H1 (cell line): ENCODE measurements around the gene MPRIP. TPM values are rescaled to one million over a fixed set of nuclear protein-coding genes. Genes with fewer than 3 reads are reported as not detected.

Experiments used
- CTCF ChIA-PET: fragments of 300-600 bp; sonication (Branson Sonifier 250); formaldehyde crosslinking; loops from one replicate; lab custom pipeline; 2021; ENCODE audit not compliant: partially characterized antibody; lab: Charles Lee
- POLR2A ChIA-PET: fragments of 300-600 bp; sonication (Branson Sonifier 250); formaldehyde crosslinking; loops from one replicate; lab custom pipeline; 2021; ENCODE audit warnings: inconsistent platforms; ENCODE audit not compliant: partially characterized antibody; lab: Charles Lee
- DNase-seq, 2 experiments: peaks; one replicate each; pipeline versions ENCODE4 v3.0.0 to v3.0.0-alpha.2; 2010 to 2022; ENCODE audit warnings: low spot score in 2 of 2, low read depth in 1 of 2, mixed read lengths in 1 of 2
- FAIRE-seq: peaks from 2 replicates; lab custom pipeline; 2011; peaks lifted over from hg19 to GRCh38; lab: Jason Lieb, UNC
- H2AFZ ChIP-seq: 2 replicates; pipeline ENCODE4 v1.8.1; 2012; ENCODE audit warnings: low read length, inconsistent platforms
- H2AK5ac ChIP-seq: 2 replicates; pipeline ENCODE4 v1.6.1; 2013; ENCODE audit warnings: low read depth, low read length
- H2BK120ac ChIP-seq: replicated peaks from 2 replicates; pipeline ENCODE3; 2013; ENCODE audit warnings: low read depth, low read length, inconsistent platforms
- H2BK12ac ChIP-seq: 2 replicates; pipeline ENCODE4 v1.6.1; 2013; ENCODE audit warnings: low read depth, low read length
- H2BK15ac ChIP-seq: 2 replicates; pipeline ENCODE4 v1.6.1; 2013; ENCODE audit warnings: low read length
- H2BK20ac ChIP-seq: 2 replicates; pipeline ENCODE4 v1.6.1; 2013; ENCODE audit warnings: low read length
- H2BK5ac ChIP-seq: 2 replicates; pipeline ENCODE4 v1.6.1; 2013; ENCODE audit warnings: low read depth, low read length
- H3K14ac ChIP-seq: 2 replicates; pipeline ENCODE4 v1.6.1; 2013; ENCODE audit warnings: inconsistent platforms; ENCODE audit not compliant: insufficient read length
- H3K18ac ChIP-seq: 2 replicates; pipeline ENCODE4 v1.6.1; 2013; ENCODE audit warnings: low read length; ENCODE audit errors: extremely low read depth
- H3K23ac ChIP-seq: 2 replicates; pipeline ENCODE4 v1.6.1; 2013; ENCODE audit warnings: inconsistent platforms; ENCODE audit not compliant: insufficient read length
- H3K23me2 ChIP-seq: 2 replicates; pipeline ENCODE4 v1.6.1; 2013; ENCODE audit warnings: low read depth, low read length
- H3K27ac ChIP-seq: 2 replicates; pipeline ENCODE4 v1.6.1; 2011; ENCODE audit warnings: low read depth, low read length, inconsistent platforms
- H3K27me3 ChIP-seq, 4 experiments: replicated peaks in 1 of 4; 1 replicate in 1 of 4; 2 replicates in 3 of 4; pipeline versions ENCODE4 v1.6.1 to v1.8.1; 2011 to 2013; ENCODE audit warnings: low read length in 3 of 4, mild to moderate bottlenecking in 3 of 4, inconsistent platforms in 2 of 4, mixed read lengths in 2 of 4, moderate library complexity in 1 of 4; ENCODE audit not compliant: control insufficient read depth in 3 of 4, insufficient read depth in 3 of 4; ENCODE audit errors: extremely low read depth in 1 of 4
- H3K36me3 ChIP-seq, 4 experiments: 2 replicates each; pipeline versions ENCODE4 v1.6.1 to v1.8.1; 2011 to 2013; ENCODE audit warnings: mild to moderate bottlenecking in 4 of 4, low read length in 3 of 4, moderate library complexity in 2 of 4, control low read depth in 1 of 4, inconsistent platforms in 1 of 4; ENCODE audit not compliant: insufficient read depth in 4 of 4, control insufficient read depth in 2 of 4
- H3K4ac ChIP-seq: replicated peaks from 2 replicates; pipeline ENCODE3; 2013; ENCODE audit warnings: low read length, low read depth, mixed read lengths, inconsistent platforms; ENCODE audit not compliant: insufficient read length
- H3K4me1 ChIP-seq, 4 experiments: replicated peaks in 1 of 4; 1 replicate in 1 of 4; 2 replicates in 3 of 4; pipeline versions ENCODE4 v1.6.1 to v1.8.1; 2011 to 2013; ENCODE audit warnings: low read length in 3 of 4, inconsistent platforms in 2 of 4, mixed read lengths in 1 of 4; ENCODE audit not compliant: insufficient read depth in 4 of 4, control insufficient read depth in 3 of 4
- H3K4me2 ChIP-seq, 2 experiments: 2 replicates each; pipeline versions ENCODE4 v1.6.1 to v1.8.1; 2011 to 2013; ENCODE audit warnings: low read depth in 2 of 2, low read length in 2 of 2, control low read depth in 1 of 2, inconsistent platforms in 1 of 2, mild to moderate bottlenecking in 1 of 2; ENCODE audit not compliant: insufficient read depth in 1 of 2
- H3K4me3 ChIP-seq, 4 experiments: fragments of 200-600, 300-600 bp in 1 of 4; sonication (generic), shearing (Covaris generic), sonication (Bioruptor Twin) in 1 of 4; 2 replicates each; pipeline versions ENCODE4 v1.5.1 to v1.8.1; 2011 to 2016; ENCODE audit warnings: low read length in 4 of 4, low read depth in 3 of 4, control low read depth in 2 of 4, inconsistent platforms in 2 of 4, mild to moderate bottlenecking in 2 of 4, mixed read lengths in 1 of 4, moderate library complexity in 1 of 4; ENCODE audit not compliant: insufficient read depth in 2 of 4; ENCODE audit errors: extremely low read depth in 1 of 4
- H3K56ac ChIP-seq: replicated peaks from 2 replicates; pipeline ENCODE3; 2013; ENCODE audit warnings: low read depth, mild to moderate bottlenecking, mixed read lengths, low read length, inconsistent platforms; ENCODE audit not compliant: insufficient read length
- H3K79me1 ChIP-seq: 2 replicates; pipeline ENCODE4 v1.6.1; 2013; ENCODE audit warnings: low read depth, low read length, control low read depth
- H3K79me2 ChIP-seq, 2 experiments: 2 replicates each; pipeline versions ENCODE4 v1.6.1 to v1.8.1; 2012 to 2013; ENCODE audit warnings: low read length in 2 of 2, mild to moderate bottlenecking in 2 of 2, inconsistent platforms in 1 of 2; ENCODE audit not compliant: insufficient read depth in 2 of 2, control insufficient read depth in 1 of 2
- H3K9ac ChIP-seq, 4 experiments: replicated peaks in 1 of 4; 1 replicate in 1 of 4; 2 replicates in 3 of 4; pipeline versions ENCODE4 v1.6.1 to v1.8.1; 2011 to 2013; ENCODE audit warnings: low read depth in 3 of 4, low read length in 3 of 4, control low read depth in 2 of 4, mild to moderate bottlenecking in 2 of 4, moderate library complexity in 2 of 4, inconsistent platforms in 1 of 4; ENCODE audit errors: extremely low read depth in 1 of 4
- H3K9me3 ChIP-seq, 2 experiments: 2 replicates each; pipeline versions ENCODE4 v1.6.1 to v1.8.1; 2012 to 2013; ENCODE audit warnings: mild to moderate bottlenecking in 2 of 2, moderate library complexity in 2 of 2, control low read depth in 1 of 2, inconsistent platforms in 1 of 2, low read depth in 1 of 2, low read length in 1 of 2, mixed read lengths in 1 of 2; ENCODE audit not compliant: insufficient read depth in 2 of 2
- H4K20me1 ChIP-seq, 2 experiments: replicated peaks in 1 of 2; 2 replicates each; pipeline versions ENCODE3 to v1.8.1; 2011 to 2013; ENCODE audit warnings: inconsistent platforms in 2 of 2, low read length in 2 of 2, mild to moderate bottlenecking in 1 of 2; ENCODE audit not compliant: insufficient read depth in 2 of 2, control insufficient read depth in 1 of 2
- H4K5ac ChIP-seq: 2 replicates; pipeline ENCODE4 v1.6.1; 2013; ENCODE audit warnings: low read length, low read depth, mixed read lengths, inconsistent platforms; ENCODE audit not compliant: insufficient read length
- H4K8ac ChIP-seq: 2 replicates; pipeline ENCODE4 v1.8.0; 2013; ENCODE audit warnings: mild to moderate bottlenecking, moderate library complexity, low read length, inconsistent platforms; ENCODE audit not compliant: insufficient read depth; ENCODE audit errors: extremely low read depth
- H4K91ac ChIP-seq: replicated peaks from 2 replicates; pipeline ENCODE3; 2013; ENCODE audit warnings: low read length, mixed read lengths, inconsistent platforms; ENCODE audit not compliant: insufficient read length
- ATF2 ChIP-seq: IDR thresholded peaks from 2 replicates; pipeline ENCODE4 v1.6.1; 2012; ENCODE audit warnings: low read length, inconsistent platforms
- ATF3 ChIP-seq: IDR thresholded peaks from 2 replicates; pipeline ENCODE4 v1.6.1; 2011; ENCODE audit warnings: low read depth, mild to moderate bottlenecking, low read length; ENCODE audit not compliant: insufficient read depth
- BCL11A ChIP-seq, 2 experiments: IDR thresholded peaks; one replicate each; pipeline ENCODE4 v1.6.1; 2011; ENCODE audit warnings: low read depth in 2 of 2, low read length in 2 of 2, mild to moderate bottlenecking in 2 of 2
- BRCA1 ChIP-seq: IDR thresholded peaks from 2 replicates; pipeline ENCODE4 v1.6.1; 2012; ENCODE audit warnings: low read depth, low read length, improper control_type of control experiment
- CBX8 ChIP-seq: fragments of 300-800, 300-1000 bp; sonication (generic); IDR thresholded peaks from 2 replicates; pipeline ENCODE4 v1.7.1; 2016; ENCODE audit warnings: low read depth, low read length, borderline replicate concordance
- KDM1A ChIP-seq: fragments of 200-600, 300-600 bp; sonication (generic); IDR thresholded peaks from 2 replicates; pipeline ENCODE4 v1.7.1; 2016; ENCODE audit warnings: mild to moderate bottlenecking, low read length, borderline replicate concordance
- POU5F1 ChIP-seq: IDR thresholded peaks from 2 replicates; pipeline ENCODE4 v1.6.1; 2011; ENCODE audit warnings: low read depth, mild to moderate bottlenecking, low read length, moderate library complexity
- RBBP5 ChIP-seq: IDR thresholded peaks from 2 replicates; pipeline ENCODE4 v1.7.1; 2012; ENCODE audit warnings: low read depth, mild to moderate bottlenecking, inconsistent platforms, low read length, moderate library complexity, borderline replicate concordance
- SIRT6 ChIP-seq: IDR thresholded peaks from one replicate; pipeline ENCODE4 v1.7.1; 2012; ENCODE audit warnings: low read length, inconsistent platforms
- USF2 ChIP-seq: IDR thresholded peaks from 2 replicates; pipeline ENCODE4 v1.6.1; 2011; ENCODE audit warnings: low read length, improper control_type of control experiment
- YY1 ChIP-seq: IDR thresholded peaks from 2 replicates; pipeline ENCODE4 v1.6.1; 2011; ENCODE audit warnings: low read depth, mild to moderate bottlenecking, low read length
- WGBS, 2 experiments: shearing (Covaris generic) in 1 of 2; methylation state at CpG; one replicate each; pipeline versions ENCODE4 v1.1.6 to v1.1.7; 2013 to 2015; ENCODE audit warnings: low lambda C conversion rate in 2 of 2, mixed read lengths in 2 of 2, inconsistent platforms in 1 of 2, low coverage in 1 of 2, missing lambda C conversion rate in 1 of 2; ENCODE audit not compliant: insufficient replicate concordance in 2 of 2, insufficient coverage in 1 of 2, insufficient read length in 1 of 2; ENCODE audit errors: extremely low coverage in 1 of 2, missing lambda C conversion rate in 1 of 2; 5-methylcytosine and 5-hydroxymethylcytosine counted together
- polyA plus RNA-seq, 7 experiments: library from polyadenylated mRNA; depleted of rRNA in 3 of 7; stranded (reverse) in 5 of 7; unstranded in 2 of 7; fragments of >200 nt in 5 of 7; fragments of 200-250 nt in 2 of 7; gene quantifications; 1 replicate in 5 of 7; 2 replicates in 1 of 7; 4 replicates in 1 of 7; pipeline versions ENCODE4 v1.2.1 to v1.2.3, GENCODE V29; 2011 to 2013; ENCODE audit warnings: missing spikeins in 2 of 7, mixed read lengths in 2 of 7
- total RNA-seq: library from RNA; stranded (reverse); fragmentation: NEBNext Ultra II Directional; extraction: Animal tissue kit (Norgen Biotek cat#: 25700); gene quantifications from 2 replicates; pipeline ENCODE4 v1.2.1, GENCODE V29; 2021

MPRIP gene
- total and polyA plus RNA-seq, 2 of the 8 experiments (the other 6 are each of a cell fraction or from before 2014, with no cell fraction given): 48.6 to 146 TPM

GRCh38 chr17:17151541-17151940 lies 109.3 kb downstream of the MPRIP start:
- Histone ChIP-seq H3K4me2 (no peak overlapping the region), H3K27me3 (no peaks in the 10 kb centered on the region)
- DNase-seq: no peak
- TF ChIP-seq BCL11A (IDR thresholded peaks at IDR 0.05; ENCODE audit: low read depth in 2 of 2, low read length in 2 of 2) (no peak), SIRT6 (no peak), ATF3 (no peak), BRCA1 (no peak), ATF2 (no peak), RBBP5 (no peak), YY1 (no peak), USF2 (no peak), CBX8 (no peak), POU5F1 (no peak), KDM1A (no peak)

More at GRCh38 chr17:17151541-17151940, 109.3 kb downstream of the MPRIP start:
- 95% methylated on average over 3 of the region's 3 CpGs; no CpG with 5 or more reads in 1 of the 2 experiments for WGBS, 2 experiments
- no peak overlapping the region for H2BK20ac ChIP-seq
- H3K23ac ChIP-seq: no peak overlapping the region
- H3K4ac ChIP-seq: no peak overlapping the region
- H2BK120ac ChIP-seq: no peak overlapping the region
- H3K36me3 ChIP-seq: peaks cover 5 to 27% (median 14%) of the 10 kb centered on the region in 4 experiments; a peak in 7 of 8 replicates
- H2AFZ ChIP-seq: no peak overlapping the region
- H4K8ac ChIP-seq: no peak overlapping the region
- no peak for FAIRE-seq
- H4K91ac ChIP-seq: no peak overlapping the region
- no peak overlapping the region for H2AK5ac ChIP-seq
- H3K56ac ChIP-seq: no peak overlapping the region
- no peaks in the 10 kb centered on the region for H3K79me2 ChIP-seq
- H3K4me1 ChIP-seq: no peaks in the 10 kb centered on the region
- ChIA-PET POLR2A (no interaction called here), CTCF (interaction anchor here (0.7 to 6.8 kb wide), 2 partner anchors 9 to 21 kb away, joined by 3 to 67 read pairs; no protein-coding TSS in a partner anchor)
- H2BK15ac ChIP-seq: no peak overlapping the region
- no peak overlapping the region for H3K4me3 ChIP-seq
- peaks cover 2 to 3% of the 10 kb centered on the region in 2 experiments for H4K20me1 ChIP-seq
- H4K5ac ChIP-seq: no peak overlapping the region
- no peaks in the 10 kb centered on the region for H3K23me2 ChIP-seq
- H3K14ac ChIP-seq: no peak overlapping the region
- no peak overlapping the region for H3K27ac ChIP-seq
- H3K9me3 ChIP-seq: no peaks in the 10 kb centered on the region
- no peak overlapping the region for H2BK5ac ChIP-seq
- H3K18ac ChIP-seq: no peak overlapping the region
- no peak overlapping the region for H3K9ac ChIP-seq
- H2BK12ac ChIP-seq: no peak overlapping the region
- no peaks in the 10 kb centered on the region for H3K79me1 ChIP-seq
